ENCODE data around the gene ITCH.
"Not testable (repeated sequence)": the region's sequence is repeated elsewhere in the genome, so short reads cannot be mapped to it uniquely, and the experiment has no call there.

The ITCH gene

GRCh38 chr20:34497596-34497995, 134.5 kb downstream of the ITCH start:
- in situ Hi-C loops (cut with HindIII; ENCODE audit: low sequenced_read_pairs), result not testable (repeated sequence)

GRCh38 chr20:34500823-34501222, 137.8 kb downstream of the ITCH start:
- in situ Hi-C loops (cut with HindIII; ENCODE audit: low sequenced_read_pairs), result no loop called here

GRCh38 chr20:34506480-34506879, 143.4 kb downstream of the ITCH start:
- in situ Hi-C loops (cut with HindIII; ENCODE audit: low sequenced_read_pairs), result no loop called here

- in situ Hi-C loops (cut with HindIII; ENCODE audit: low sequenced_read_pairs), result no loop called here
Measured at GRCh38 chr20:34507702-34508413, 144.8 kb downstream of the ITCH start.

GRCh38 chr20:34510575-34510974, 147.5 kb downstream of the ITCH start:
- in situ Hi-C loops (cut with HindIII; ENCODE audit: low sequenced_read_pairs), result no loop called here

- in situ Hi-C loops (cut with HindIII; ENCODE audit: low sequenced_read_pairs), result no loop called here
Measured at GRCh38 chr20:34511891-34512265, 148.8 kb downstream of the ITCH start.

GRCh38 chr20:34512266-34512954, 149.3 kb downstream of the ITCH start:
- in situ Hi-C loops (cut with HindIII; ENCODE audit: low sequenced_read_pairs), result no loop called here

- in situ Hi-C loops (cut with HindIII; ENCODE audit: low sequenced_read_pairs), result no loop called here
Measured at GRCh38 chr20:34512955-34513419, 149.9 kb downstream of the ITCH start.

GRCh38 chr20:34514034-34514433, 151.0 kb downstream of the ITCH start:
- in situ Hi-C loops (cut with HindIII; ENCODE audit: low sequenced_read_pairs), result not testable (repeated sequence)

- in situ Hi-C loops (cut with HindIII; ENCODE audit: low sequenced_read_pairs), result no loop called here
Measured at GRCh38 chr20:34514897-34515483, 151.9 kb downstream of the ITCH start.

GRCh38 chr20:34515484-34516246, 152.6 kb downstream of the ITCH start:
- in situ Hi-C loops (cut with HindIII; ENCODE audit: low sequenced_read_pairs), result no loop called here

- in situ Hi-C loops (cut with HindIII; ENCODE audit: low sequenced_read_pairs), result no loop called here
Measured at GRCh38 chr20:34516247-34517113, 153.4 kb downstream of the ITCH start, which contains the start of gene DYNLRB1. Gene DYNLRB1 (plus strand): TSS chr20:34516422. CDS start chr20:34516459, 37 bp downstream.

- in situ Hi-C loops (cut with HindIII; ENCODE audit: low sequenced_read_pairs), result no loop called here
Measured at GRCh38 chr20:34517114-34517505, 154.0 kb downstream of the ITCH start.

- in situ Hi-C loops (cut with HindIII; ENCODE audit: low sequenced_read_pairs), result not testable (repeated sequence)
Measured at GRCh38 chr20:34518863-34519262, 155.8 kb downstream of the ITCH start.

GRCh38 chr20:34519841-34520240, 156.8 kb downstream of the ITCH start:
- in situ Hi-C loops (cut with HindIII; ENCODE audit: low sequenced_read_pairs), result not testable (repeated sequence)

- in situ Hi-C loops (cut with HindIII; ENCODE audit: low sequenced_read_pairs), result no loop called here
Measured at GRCh38 chr20:34522969-34523871, 160.1 kb downstream of the ITCH start.

GRCh38 chr20:34524426-34524825, 161.4 kb downstream of the ITCH start:
- in situ Hi-C loops (cut with HindIII; ENCODE audit: low sequenced_read_pairs), result no loop called here

GRCh38 chr20:34525342-34525708, 162.3 kb downstream of the ITCH start:
- in situ Hi-C loops (cut with HindIII; ENCODE audit: low sequenced_read_pairs), result no loop called here

GRCh38 chr20:34525709-34526416, 162.8 kb downstream of the ITCH start:
- in situ Hi-C loops (cut with HindIII; ENCODE audit: low sequenced_read_pairs), result no loop called here

All from DLD1 (cell line).